ENCODE results near the gene GTF3C5.
"Not testable (repeated sequence)": the region's sequence is repeated elsewhere in the genome, so short reads cannot be mapped to it uniquely, and the experiment has no call there.

GTF3C5 gene

GRCh38 chr9:133071484-133072150 lies 40.8 kb downstream of the GTF3C5 start:
- DNase-seq (ENCODE audit: low read depth): no peak

GRCh38 chr9:133072210-133072609 lies 41.4 kb downstream of the GTF3C5 start:
- DNase-seq (ENCODE audit: low read depth): not testable (repeated sequence)

- no peak for DNase-seq (ENCODE audit: low read depth)
Observed at GRCh38 chr9:133073086-133074014, 42.6 kb downstream of the GTF3C5 start.

GRCh38 chr9:133074111-133074651 lies 43.4 kb downstream of the GTF3C5 start:
- DNase-seq (ENCODE audit: low read depth): peak; percentile 16

GRCh38 chr9:133075925-133076630 lies 45.3 kb downstream of the GTF3C5 start:
- peak; percentile 84 for DNase-seq (ENCODE audit: low read depth)

- DNase-seq (ENCODE audit: low read depth): no peak
Observed at GRCh38 chr9:133076691-133077090, 45.9 kb downstream of the GTF3C5 start.

- no peak for DNase-seq (ENCODE audit: low read depth)
Observed at GRCh38 chr9:133078486-133078885, 47.7 kb downstream of the GTF3C5 start.

- DNase-seq (ENCODE audit: low read depth): no peak
Observed at GRCh38 chr9:133080161-133080560, 49.4 kb downstream of the GTF3C5 start.

- DNase-seq (ENCODE audit: low read depth): not testable (repeated sequence)
Observed at GRCh38 chr9:133080786-133081779, 50.3 kb downstream of the GTF3C5 start.

- DNase-seq (ENCODE audit: low read depth): not testable (repeated sequence)
Observed at GRCh38 chr9:133081957-133082644, 51.3 kb downstream of the GTF3C5 start.

- DNase-seq (ENCODE audit: low read depth): not testable (repeated sequence)
Observed at GRCh38 chr9:133083688-133084087, 52.9 kb downstream of the GTF3C5 start.

- DNase-seq (ENCODE audit: low read depth): not testable (repeated sequence)
Observed at GRCh38 chr9:133086212-133086860, 55.5 kb downstream of the GTF3C5 start.

- DNase-seq (ENCODE audit: low read depth): no peak
Observed at GRCh38 chr9:133086894-133087293, 56.1 kb downstream of the GTF3C5 start.

GRCh38 chr9:133087429-133088145 lies 56.8 kb downstream of the GTF3C5 start:
- DNase-seq (ENCODE audit: low read depth): no peak

- no peak for DNase-seq (ENCODE audit: low read depth)
Observed at GRCh38 chr9:133088146-133088750, 57.5 kb downstream of the GTF3C5 start.

- DNase-seq (ENCODE audit: low read depth): no peak
Observed at GRCh38 chr9:133088756-133089155, 58.0 kb downstream of the GTF3C5 start.

GRCh38 chr9:133089271-133089671 lies 58.5 kb downstream of the GTF3C5 start:
- no peak for DNase-seq (ENCODE audit: low read depth)

GRCh38 chr9:133090187-133090586 lies 59.4 kb downstream of the GTF3C5 start:
- DNase-seq (ENCODE audit: low read depth): no peak

Measured in ELR (cell line).